Stimulated activated CD8-positive, alpha-beta memory T cell treated with anti-CD3 and anti-CD28 coated beads, Interleukin-12 subunit alpha, Interleukin-12 subunit beta, amount 100 ng/mL, for 1 hour (primary cell): Measurements from ENCODE around the gene PFDN6.
"Not testable (repeated sequence)": the region's sequence is repeated elsewhere in the genome, so short reads cannot be mapped to it uniquely, and the experiment has no call there.

ENCODE experiments used
- DNase-seq: peaks from one replicate; pipeline ENCODE4 v3.0.0-alpha.2; 2020; ENCODE audit warnings: low read depth

The PFDN6 gene

GRCh38 chr6:33273924-33274902 is 15.2 kb upstream of the PFDN6 start:
- no peak for DNase-seq

DNA sequence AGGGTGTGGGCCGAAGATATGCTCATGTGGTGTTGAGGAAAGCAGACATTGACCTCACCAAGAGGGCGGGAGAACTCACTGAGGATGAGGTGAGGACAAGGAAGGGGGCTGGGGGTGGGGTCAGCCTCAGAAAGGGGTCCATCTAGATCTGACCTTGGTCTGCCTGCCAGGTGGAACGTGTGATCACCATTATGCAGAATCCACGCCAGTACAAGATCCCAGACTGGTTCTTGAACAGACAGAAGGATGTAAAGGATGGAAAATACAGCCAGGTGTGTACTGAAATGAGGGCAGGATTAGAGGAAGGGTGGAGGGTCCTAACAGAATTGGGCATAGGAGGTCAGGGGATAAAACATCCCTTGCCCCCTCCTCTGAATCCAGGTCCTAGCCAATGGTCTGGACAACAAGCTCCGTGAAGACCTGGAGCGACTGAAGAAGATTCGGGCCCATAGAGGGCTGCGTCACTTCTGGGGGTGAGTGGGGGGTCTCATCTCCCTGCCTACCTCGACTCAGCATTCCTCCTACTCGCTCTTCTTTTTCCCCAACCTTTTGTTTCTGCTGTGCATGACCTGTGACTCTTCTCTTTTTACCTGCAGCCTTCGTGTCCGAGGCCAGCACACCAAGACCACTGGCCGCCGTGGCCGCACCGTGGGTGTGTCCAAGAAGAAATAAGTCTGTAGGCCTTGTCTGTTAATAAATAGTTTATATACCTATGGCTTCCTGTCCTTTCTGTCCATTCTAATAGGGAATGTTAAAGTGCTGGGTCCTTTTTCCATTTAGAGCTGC is 13.4 kb upstream of the PFDN6 start:
- DNase-seq = not testable (repeated sequence)

GRCh38 chr6:33276581-33276863 is 12.9 kb upstream of the PFDN6 start:
- no peak for DNase-seq

DNA sequence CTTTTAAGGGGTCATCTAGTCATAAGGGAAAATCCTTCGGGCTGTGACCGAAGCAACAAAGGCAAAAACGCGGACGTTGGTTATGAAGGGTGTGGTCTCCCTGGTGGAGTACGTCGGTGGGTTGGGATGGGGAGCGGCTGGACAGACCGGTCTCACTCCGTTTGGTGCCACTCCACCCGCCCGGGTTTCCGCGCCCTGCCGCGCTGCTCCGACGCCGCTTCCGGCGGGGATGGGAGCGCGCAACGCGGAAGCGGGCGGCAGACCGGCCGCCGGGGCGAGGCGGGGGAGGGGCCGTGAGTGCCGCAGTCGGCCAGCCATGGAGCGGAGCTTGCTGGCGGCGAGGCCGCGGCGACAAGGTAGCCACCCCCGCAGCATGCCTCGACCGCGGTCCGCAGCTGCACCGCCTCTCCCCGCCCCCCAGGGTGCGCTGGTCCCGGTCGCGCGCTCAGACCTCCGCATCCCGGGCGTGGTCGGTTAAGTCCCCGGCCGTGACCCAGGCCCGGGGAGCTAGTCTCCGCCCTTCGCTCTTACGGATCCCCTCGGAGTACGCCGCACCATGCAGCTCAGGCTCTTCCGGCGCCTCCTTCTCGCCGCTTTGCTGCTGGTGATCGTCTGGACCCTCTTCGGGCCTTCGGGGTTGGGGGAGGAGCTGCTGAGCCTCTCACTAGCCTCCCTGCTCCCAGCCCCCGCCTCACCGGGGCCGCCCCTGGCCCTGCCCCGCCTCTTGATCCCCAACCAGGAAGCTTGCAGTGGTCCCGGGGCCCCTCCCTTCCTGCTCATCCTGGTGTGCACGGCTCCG is 12.3 kb upstream of the PFDN6 start, which contains the start of gene B3GALT4:
B3GALT4 (plus strand) TSS at position 260 of the 799 bp plus-strand sequence; CDS start at position 557, 297 bp downstream.
- peak; percentile 49 for DNase-seq

- DNase-seq = no peak
Measured at GRCh38 chr6:33277663-33278391, 11.6 kb upstream of the PFDN6 start.

DNA sequence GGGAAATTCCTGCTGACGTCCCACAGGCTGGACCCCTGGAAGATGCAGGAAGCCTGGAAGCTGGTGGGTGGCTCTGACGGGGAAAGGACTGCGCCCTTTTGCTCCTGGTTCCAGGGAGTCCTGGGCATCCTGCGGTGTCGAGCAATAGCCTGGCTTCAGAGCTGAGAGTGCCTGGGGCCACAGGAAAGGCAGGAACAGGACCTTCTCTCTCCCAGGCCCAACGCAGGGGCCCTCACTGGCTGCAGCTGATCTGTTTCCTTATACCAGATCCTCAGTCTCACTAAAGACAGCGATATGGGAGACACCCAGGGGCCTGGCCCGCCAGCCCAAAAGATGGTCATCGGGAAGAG is 11.0 kb upstream of the PFDN6 start:
- DNase-seq = no peak

DNA sequence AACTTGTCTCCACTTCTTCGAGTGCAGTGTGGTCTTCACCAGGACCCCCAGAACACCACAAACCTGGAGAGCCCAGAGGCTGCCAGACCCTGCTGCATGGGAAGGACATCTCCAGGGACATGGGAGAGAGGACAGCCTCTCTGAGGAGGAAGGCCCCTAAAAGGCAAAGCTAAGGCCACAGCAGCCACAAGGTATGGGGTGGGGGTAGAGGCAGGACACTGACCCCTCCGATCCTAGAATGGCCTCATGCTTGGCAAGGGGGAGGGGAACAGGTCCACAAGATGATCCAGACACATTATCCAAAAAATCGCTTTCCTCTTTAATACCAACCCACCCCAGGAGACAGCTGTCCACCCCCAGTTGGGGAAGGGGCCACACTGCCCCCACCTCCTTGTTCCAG is 10.6 kb upstream of the PFDN6 start:
- DNase-seq = no peak

- no peak for DNase-seq
Measured at GRCh38 chr6:33279257-33279695, 10.1 kb upstream of the PFDN6 start.

DNA sequence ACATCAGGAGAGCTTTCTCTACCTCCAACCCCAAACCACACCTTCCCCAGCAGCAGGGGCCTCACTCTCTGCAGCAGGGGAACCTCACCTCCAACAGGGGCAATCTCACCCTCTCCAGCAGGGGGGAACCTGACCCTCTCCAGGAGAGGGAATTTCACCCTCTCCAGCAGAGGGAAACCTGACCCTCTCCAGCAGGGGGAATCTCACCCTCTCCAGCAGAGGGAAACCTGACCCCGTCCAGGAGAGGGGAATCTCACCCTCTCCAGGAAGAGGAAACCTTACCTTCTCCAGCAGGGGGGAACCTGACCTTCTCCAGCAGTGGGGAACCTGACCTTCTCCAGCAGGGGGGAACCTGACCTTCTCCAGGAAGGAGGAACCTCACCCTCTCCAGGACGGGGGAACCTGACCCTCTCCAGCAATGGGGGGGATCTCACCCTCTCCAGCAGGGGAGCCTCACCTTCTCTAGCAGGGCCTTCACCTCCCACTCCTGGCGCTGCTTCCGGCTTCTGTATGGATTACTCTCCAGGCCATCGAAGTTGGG is 9.4 kb upstream of the PFDN6 start:
- no peak for DNase-seq

GRCh38 chr6:33280539-33280938 is 8.9 kb upstream of the PFDN6 start:
- DNase-seq = no peak

GRCh38 chr6:33285214-33285613 is 4.2 kb upstream of the PFDN6 start:
- not testable (repeated sequence) for DNase-seq

DNA sequence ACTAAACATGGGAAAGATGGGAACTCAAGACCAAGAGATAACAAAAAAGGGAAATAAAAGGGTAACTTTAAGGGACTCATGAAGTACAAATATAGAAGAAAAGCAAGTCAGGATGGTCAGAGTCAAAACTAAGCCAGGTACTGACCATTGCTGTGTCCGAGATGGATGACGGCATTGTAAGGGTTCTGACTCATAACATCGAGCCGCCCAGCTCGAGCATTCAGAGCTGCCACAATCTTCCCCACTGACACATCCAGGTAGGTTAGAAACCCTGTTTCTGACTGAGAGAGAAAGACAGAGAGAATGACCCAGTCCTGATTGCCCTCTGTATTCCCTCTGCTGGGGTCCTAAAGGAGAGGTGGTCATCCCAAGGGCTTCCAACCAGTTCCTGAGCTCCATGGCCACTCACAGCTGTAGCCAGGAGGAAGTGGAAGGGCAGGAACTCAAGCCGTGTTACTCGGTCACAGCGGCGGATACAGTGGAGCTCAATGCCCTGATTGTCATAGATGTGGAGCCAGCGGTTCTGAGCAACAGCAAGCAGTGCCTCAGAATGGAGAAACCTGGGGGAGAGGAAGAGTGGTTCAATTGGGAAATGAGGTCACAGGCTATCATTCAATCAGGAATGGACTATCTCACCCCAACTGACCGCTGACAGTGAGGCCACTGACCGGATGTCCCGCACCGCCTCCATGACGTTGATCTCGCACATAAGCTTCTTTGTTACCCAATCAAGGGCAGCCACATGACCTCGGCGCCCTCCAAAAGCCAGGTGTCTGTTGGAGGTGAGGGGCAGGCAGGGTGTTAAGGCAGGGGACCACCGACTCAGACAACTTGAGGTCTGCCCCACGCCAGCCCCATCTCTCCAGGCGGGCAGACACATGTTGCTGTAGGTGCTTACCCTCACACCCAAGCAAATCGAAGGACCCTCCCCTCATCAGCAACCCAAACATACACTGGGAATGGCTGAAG is 2.2 kb upstream of the PFDN6 start:
- DNase-seq = no peak

DNA sequence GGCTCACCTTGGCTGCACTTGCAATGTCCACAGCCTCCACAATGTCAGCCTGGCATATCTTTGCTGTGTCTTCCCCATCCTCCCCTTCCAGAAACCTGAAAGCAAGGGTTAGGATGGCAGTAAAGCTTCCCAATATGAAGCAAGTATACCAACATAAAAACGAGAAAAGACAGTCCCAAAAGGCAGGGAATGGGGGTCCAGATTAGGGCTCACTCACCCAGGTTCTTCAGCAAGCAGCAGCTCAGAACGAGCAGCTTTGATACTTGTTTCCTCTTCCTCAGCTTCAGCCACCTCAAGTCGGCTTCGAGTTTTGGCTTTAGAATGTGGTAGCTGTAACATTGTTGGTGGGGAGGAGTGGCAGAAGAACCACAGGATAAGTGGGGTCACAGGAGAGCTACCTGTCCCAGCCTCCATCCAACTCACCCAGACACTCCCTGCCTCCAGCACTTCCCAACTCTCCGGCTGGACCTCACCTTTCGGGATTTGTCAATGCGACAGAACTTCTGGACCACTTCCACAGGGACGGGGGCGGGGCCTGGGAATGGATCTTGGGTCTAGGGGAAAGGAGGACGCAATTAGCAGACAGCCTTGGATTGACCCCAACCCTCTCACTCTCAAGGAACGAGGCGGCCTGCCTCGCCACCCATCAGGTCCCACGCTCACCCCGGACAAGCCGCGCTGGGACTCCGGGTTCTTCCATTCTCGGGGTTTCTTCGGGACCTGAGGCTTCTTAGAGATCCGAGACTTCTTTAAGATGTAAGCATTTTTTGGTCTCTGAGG is 1.1 kb upstream of the PFDN6 start:
- no peak for DNase-seq

- DNase-seq = no peak
Measured at GRCh38 chr6:33289784-33290315, 449 bp downstream of the PFDN6 start.

DNA sequence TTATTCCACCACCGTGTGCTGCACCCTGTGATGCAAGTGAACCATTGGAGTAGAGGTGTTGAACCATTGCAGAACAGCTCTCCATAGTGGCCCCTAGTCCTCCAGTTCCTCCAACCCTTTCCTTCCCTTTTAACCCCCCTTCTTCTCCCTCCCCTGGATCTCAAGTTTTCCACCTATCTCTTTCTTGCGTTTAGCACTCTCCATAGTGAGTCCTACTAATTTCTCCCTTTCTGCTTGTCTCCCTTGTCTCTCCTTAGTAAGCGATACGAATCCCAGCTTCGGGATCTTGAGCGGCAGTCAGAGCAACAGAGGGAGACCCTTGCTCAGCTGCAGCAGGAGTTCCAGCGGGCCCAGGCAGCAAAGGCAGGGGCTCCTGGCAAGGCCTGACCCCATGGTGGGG is 1.1 kb downstream of the PFDN6 start:
- no peak for DNase-seq

DNA sequence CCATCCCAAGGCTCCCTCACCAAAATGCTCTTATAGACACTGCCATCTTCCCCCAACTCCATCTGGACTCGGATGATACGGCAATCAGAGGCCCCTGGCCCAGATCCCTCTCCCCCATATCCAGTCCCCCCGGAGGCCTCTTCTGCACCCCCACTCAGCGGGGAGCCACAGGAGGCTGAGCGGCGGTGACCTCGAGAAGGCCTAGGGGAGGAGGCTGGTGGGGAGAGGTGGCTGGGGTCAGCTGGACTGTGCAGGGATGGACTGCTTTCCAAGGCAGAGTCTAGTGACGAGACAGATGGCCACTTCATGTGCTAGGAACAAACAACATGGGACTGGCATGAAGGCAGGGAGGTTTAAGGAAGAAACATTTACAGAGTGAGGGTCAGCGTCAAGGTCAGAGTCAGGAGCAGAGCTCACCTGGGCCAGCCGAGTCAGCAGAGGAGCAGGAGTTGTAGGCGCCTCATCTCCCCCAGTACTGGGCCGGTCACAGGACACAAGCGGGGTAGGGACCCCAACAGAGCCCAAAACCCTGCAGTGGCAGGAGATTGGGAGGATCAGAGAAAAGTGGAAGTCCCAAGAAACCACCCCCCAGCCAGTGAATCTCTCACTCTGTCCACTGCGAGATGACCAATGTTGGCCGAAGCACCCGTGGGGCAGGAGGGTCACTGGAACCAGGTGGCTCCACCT is 3.7 kb downstream of the PFDN6 start:
- DNase-seq = no peak

DNA sequence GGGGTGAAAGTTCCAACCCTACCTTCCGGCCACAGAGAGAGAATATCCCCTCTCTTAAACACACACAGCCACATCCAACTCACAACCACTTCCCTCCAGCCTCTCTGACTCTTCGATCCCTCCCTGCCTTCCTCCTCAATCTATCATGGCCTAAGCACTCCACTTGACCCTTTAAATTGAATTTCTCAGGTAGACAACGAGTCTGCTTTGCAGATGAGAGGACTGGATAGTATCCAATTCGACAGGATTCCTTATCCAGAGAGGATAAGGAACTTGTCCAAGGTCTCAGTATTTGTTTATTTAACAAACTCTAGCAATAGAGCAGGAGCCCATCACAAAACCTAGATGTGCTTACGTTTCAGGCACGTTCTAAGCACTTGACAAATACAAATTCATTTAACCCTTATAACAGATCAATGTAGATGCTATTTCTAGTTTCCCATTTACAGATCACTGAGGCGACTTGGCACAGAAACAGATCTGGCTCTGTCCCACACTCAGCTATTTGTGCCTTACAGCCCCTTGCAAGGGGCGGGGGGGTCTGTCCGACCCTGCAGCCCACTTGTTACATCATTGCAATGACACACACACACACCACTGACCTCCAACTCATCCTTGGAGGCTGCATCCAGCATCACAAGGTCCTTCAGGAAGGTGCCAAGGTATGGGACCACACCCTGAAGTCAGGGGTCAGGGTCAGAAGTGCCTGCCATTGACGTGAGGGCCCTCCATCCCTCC is 4.9 kb downstream of the PFDN6 start:
- DNase-seq = no peak
